Fibroblast of skin of abdomen (primary cell): ENCODE results near the gene CHMP4A.

Experiments used
- DNase-seq: peaks from one replicate; pipeline ENCODE4 v3.0.0-alpha.2; 2013

Gene CHMP4A

DNA sequence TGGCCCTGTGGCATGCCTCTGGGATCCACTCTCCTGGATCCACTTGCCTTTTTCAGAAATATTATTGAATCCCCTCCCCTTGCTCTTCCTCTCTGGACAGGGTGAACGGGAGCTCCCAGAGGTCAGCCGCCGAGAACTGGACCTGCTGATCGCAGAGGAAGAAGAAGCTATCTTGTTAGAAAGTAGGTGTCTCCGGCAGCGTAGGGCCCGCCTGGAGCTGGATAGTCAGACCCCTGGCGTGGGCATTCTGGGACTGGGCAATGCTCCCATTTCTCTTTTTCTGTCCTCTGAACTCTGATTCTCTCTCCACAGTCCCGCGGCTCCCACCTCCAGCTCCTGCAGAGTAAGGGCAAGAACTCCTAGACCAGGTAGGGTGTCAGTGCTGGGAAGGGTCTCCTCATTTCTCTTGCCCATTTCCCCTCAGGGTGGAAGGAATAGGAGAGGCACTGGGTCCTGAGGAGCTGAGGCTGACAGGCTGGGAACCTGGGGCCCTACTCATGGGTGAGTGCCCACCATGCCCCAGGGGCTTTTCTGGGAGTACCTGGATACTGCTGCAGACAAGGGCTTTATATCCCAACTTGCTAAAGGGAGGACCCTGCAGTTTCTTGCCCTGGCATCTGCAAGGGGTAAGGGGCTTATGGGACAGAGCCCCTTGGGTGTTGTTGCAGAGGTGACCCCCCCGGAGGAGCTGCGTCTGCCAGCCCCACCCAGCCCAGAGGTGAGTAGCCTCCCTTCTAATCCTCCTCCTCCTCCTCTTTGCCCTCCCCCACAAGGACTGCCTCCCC lies 36.1 kb downstream of the CHMP4A start:
- no peak for DNase-seq

DNA sequence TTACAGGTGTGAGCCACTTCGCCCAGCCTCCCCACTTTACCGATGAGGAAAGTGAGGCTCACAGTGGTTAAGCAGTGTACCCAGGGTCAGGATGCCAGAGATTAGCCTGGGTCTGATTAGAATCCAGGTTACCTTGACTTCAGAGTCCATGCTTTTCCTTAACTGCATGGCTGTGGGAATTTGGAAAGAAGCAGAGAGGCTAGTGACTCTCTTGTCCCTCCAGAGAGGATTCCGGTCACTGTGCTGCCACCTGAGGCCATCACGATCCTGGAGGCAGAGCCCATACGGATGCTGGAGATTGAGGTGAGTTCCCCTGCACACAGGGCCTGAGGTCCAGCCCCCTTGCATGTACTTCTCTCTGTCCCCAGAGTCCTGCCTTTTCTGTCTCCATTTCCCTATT lies 36.7 kb downstream of the CHMP4A start:
- DNase-seq, result no peak

DNA sequence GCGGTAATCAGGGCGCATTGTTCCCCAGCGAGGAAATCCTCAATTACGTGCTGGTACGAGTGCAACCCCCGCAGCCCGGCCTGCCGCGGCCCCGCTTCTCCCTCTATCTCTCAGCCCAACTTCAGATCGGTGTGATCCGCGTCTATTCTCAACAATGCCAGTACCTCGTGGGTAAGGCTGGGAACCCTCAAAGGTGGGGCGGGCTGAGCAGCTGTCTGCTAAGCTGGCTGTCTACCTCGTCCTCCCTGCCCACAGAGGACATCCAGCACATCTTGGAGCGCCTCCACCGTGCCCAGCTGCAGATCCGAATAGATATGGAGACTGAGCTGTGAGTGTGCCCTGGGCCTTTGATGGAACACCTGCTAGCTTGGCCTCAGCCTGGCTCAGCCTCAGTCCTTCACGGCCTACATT lies 40.4 kb downstream of the CHMP4A start:
- DNase-seq, result no peak

DNA sequence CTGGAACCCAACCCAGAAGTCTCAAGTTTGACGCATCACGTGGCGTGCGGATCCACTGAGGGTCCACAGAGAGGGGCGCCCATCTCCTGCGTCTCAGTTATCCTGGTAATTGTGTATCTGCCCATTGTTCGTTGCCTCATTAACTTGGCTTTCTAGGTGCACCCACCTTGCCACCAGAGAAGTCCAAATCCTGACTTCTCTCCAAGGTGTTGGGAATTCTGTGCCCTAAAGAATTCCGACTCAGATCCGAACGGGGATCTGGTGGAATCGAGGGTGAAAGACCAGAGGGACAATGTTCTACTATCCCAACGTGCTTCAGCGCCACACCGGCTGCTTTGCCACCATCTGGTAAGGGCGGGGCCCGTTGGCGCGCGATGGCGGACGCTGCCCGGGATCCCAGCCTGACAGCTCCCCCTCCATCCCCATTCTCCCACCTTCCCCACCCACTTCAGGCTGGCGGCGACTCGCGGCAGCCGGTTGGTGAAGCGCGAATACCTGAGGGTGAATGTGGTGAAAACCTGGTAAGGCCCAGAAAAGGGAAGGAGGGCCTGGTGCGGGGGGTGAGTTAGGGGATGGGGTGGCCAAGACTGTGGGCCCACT lies 40.9 kb downstream of the CHMP4A start:
- DNase-seq, result no peak

DNA sequence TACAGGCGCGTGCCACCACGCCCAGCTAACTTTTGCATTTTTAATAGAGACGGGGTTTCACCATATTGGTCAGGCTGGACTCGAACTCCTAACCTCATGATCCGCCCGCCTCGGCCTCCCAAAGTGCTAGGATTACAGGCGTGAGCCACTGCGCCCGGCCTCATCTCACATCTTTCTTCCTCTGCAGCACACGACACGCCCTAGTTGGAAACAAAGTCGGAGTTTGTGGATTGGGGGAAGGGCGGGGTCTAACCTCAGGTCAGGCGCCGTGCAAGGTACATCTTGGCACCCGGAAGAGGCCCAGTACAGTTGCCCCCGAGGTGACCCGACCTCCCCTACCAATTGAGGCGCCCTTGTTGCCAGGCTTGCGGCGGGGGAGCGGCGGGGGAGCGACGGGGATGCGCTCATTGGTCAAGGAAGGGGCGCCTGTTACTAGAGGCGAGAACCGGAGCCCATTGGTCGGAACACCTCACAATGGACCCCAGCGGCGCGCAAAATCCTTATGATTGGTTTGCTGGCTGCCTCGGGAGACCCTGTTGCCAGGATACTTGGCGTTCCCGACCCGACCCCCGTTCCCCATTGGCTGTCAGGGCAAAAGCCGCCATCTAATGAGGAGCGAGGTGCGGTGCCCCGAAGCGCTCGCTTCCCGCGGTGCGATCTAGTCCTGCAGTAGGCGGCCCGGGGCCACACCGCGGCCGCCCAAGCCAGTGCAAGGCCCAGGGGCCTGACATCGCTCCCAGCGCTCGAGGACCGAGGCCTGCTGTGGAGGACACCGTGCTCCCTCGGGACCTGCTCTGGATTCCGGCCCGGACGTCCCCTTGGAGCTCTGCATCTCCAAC lies 41.6 kb downstream of the CHMP4A start, which contains the start of gene REC8:
Gene REC8, plus strand, starts transcription at position 659 of the 839 bp plus-strand sequence. CDS start 473 bp downstream, outside the sequence.
- peak; percentile 83 for DNase-seq

DNA sequence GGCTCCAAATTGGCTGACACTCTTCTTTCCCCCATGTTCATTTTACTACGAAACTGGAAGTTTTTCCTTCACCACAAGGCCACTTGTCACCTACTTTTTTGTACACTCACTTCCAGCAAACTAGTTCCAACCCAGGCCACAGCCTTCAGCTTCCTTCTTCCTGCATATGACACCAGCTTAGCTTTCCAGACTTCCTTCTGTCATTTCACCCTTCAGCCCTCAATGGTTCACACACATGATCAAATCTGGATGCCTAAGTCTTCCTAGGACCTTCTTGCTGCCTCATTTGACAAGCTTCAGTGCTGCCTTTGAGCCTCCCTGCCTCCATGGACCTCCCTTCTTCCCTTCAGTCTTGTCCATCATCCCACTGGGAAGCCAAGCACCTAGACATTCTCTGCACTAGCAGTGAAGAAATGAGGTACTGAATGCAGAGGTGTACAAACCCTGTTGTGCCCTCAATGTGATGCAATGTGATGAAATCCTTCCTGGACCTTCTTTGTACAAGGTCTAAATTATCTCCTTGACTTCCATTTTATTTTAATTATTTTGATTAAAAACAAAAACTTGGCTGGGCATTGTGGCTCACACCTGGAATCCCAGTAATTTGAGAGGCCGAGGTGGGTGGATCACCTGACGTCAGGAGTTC lies 45.7 kb downstream of the CHMP4A start:
- no peak for DNase-seq

DNA sequence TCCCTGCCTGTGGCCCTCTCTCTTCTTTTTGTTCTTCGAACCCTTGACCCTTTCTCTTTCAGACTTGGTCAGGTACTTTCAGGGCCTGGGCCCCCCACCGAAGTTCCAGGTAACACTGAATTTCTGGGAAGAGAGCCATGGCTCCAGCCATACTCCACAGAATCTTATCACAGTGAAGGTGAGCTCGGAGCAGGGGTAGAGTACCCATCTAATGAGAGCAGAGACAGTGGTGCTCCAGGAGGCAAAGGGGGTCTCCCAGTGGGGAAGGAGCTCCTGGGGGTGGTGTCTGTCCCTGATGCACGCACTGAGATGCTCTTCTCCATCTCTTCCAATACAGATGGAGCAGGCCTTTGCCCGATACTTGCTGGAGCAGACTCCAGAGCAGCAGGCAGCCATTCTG lies 47.5 kb downstream of the CHMP4A start:
- DNase-seq, result no peak

DNA sequence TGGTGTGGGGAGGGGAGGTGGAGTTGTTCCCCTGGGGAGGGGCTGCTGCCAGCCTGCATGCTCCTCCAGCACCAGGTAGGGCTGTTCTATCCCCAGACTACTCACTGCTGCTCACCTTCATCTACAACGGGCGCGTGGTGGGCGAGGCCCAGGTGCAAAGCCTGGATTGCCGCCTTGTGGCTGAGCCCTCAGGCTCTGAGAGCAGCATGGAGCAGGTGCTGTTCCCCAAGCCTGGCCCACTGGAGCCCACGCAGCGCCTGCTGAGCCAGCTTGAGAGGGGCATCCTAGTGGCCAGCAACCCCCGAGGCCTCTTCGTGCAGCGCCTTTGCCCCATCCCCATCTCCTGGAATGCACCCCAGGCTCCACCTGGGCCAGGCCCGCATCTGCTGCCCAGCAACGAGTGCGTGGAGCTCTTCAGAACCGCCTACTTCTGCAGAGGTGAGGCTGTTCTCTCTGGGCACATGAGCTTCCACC lies 48.7 kb downstream of the CHMP4A start:
- DNase-seq, result no peak

DNA sequence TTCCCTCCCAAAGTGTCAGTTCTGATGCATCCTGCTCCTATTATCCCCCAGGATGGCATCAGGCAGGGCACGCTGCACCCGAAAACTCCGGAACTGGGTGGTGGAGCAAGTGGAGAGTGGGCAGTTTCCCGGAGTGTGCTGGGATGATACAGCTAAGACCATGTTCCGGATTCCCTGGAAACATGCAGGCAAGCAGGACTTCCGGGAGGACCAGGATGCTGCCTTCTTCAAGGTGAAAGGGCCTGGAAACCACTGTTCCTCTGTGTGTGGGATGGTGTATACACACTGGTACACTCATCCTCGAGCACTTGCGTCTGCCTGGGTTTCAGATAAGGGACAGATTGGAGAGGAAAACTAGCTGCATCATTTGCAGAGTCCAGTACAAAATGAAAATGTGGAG lies 51.2 kb downstream of the CHMP4A start:
- no peak for DNase-seq

DNA sequence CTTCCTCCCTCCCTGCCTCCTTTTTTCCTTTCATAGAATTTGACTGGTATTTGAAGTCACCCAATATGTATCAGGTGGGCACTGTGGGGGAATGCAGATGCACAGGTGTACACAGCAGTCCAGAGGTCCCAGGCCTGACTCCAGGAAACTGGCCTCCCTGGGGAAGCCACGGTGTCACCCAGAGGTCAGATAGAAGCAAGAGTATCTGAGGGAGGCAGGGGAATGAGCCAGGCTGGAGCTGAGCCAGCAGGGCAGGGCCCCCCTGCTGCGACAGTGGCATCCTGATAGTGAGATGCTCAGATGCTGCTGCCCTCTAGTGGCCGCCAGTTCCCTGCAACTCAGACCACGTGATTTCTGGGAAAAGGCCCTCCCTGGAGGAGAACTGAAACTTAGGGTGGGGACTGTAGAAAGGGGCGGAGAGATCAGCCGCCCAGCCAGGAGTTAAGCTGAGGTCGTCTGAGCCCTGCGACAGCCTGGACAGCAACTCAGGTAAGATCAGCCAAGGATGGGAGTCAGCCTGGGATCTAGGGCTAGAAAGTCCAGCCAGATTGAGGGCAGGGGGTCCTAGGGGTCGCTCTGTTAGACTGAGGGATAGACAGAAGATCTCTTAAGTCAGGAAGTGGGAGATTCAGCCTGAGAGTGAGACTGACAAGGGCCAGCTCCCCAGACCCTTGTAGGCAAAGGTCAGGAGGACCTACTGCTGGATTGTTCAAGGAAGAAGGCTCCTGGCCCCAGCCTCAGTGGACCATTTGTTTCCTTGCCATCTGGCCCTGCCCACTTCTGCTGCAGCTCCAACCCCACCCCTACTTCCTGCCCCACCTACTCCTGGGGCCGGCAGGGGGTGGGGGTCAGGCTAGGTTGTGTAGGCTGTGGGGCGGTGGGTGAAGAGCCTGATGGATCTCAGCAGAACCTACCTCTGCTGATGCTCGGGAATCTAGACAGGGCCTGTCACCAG lies 52.2 kb downstream of the CHMP4A start, which contains the start of gene IRF9:
Gene IRF9, plus strand, starts transcription at position 416 of the 955 bp plus-strand sequence. CDS start 880 bp downstream, outside the sequence.
- peak; percentile 94 for DNase-seq

DNA sequence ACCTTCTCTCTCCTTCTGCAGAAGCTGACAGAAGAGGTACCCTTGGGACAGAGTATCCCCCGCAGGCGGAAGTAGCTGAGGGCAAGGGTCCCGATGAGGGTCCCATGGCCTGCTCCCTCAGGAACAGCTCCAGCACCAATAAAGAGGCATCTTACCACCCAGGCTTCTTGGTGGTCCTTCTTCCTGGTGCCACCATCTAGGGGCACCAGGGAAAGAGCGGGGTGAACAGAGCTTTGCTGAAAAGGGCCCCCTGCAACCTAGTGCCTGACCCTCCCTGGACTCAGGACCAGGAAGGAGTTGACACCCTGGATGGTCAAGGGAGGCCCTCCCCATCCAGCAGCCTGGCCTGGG lies 52.8 kb downstream of the CHMP4A start:
- DNase-seq, result no peak

DNA sequence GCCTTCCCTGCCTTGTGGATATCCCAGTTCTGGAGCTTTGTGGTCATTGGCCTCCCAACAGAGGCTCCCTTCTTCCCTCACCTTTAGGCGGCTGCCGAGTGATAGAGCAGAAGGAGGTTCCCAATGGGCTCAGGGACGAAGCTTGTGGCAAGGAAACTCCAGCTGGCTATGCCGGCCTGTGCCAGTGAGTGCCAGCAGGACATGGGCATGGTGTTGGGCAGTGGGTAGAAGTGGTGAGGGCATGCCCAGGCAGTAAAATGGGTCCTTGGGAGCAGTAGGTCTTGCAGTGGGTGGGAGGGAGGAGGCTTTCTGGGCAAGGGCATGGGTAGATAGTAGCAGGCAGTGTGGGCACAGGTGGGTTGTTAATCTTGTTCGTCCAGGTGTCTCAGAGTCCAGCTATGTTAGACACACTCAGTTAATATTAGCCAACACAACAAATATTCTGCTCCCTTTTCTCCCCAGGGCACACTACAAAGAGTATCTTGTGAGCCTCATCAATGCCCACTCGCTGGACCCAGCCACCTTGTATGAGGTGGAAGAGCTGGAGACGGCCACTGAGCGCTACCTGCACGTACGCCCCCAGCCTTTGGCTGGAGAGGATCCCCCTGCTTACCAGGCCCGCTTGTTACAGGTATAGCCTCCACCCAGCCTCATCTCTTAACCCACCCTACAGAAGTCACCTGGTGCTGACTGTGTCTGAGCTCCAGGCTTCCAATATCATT lies 53.4 kb downstream of the CHMP4A start:
- no peak for DNase-seq
